HCT116 (cell line): ENCODE data around the gene LSM14A. TPM values are rescaled to one million over a fixed set of nuclear protein-coding genes. Genes with fewer than 3 reads are reported as not detected.

Experiments used
- ATAC-seq: fragments of 200-7000 bp; cut with Tn5 transposase; 2 replicates; pipeline ENCODE4 v1.9.1; 2020; ENCODE audit warnings: mild to moderate bottlenecking, moderate library complexity
- BruUV-seq: library from RNA; stranded (reverse); fragments of 400-500 nt; replicated peaks from 2 replicates; lab custom pipeline; 2021; lab: Mats Ljungman, UMichigan
- CTCF ChIA-PET: fragments of 300-600 bp; sonication (Branson Sonifier 250); formaldehyde crosslinking; loops from one replicate; lab custom pipeline; 2021; ENCODE audit warnings: antibody characterized with exemption; lab: Charles Lee
- POLR2A ChIA-PET: fragments of 300-600, 350-600 bp; sonication (Branson Sonifier 250); formaldehyde crosslinking; loops from one replicate; lab custom pipeline; 2021; ENCODE audit warnings: antibody characterized with exemption; lab: Charles Lee
- RAD21 ChIA-PET, 2 experiments: fragments of 300-600 bp; sonication (Branson Sonifier 250); formaldehyde crosslinking; loops; one replicate each; lab custom pipeline; 2023; ENCODE audit warnings: low total read pairs in 2 of 2; ENCODE audit not compliant: uncharacterized antibody in 2 of 2, unreplicated experiment in 2 of 2, low non-redundant PET in 1 of 2; lab: Charles Lee
- DNase-seq: peaks from one replicate; pipeline ENCODE4 v3.0.0-alpha.2; 2010; ENCODE audit warnings: low read depth, low spot score
- H2AFZ ChIP-seq: fragments of 200-600 bp; shearing (Covaris generic), sonication (generic); 2 replicates; pipeline ENCODE4 v1.6.1; 2017; ENCODE audit warnings: low read depth, mixed run types, mixed read lengths, antibody characterized with exemption, low read length; ENCODE audit not compliant: poor library complexity, severe bottlenecking
- H3K27ac ChIP-seq: 2 replicates; pipeline ENCODE4 v1.5.1; 2012; ENCODE audit warnings: low read depth, low read length
- H3K27me3 ChIP-seq: fragments of 200-600 bp; sonication (generic); 2 replicates; pipeline ENCODE4 v1.6.1; 2016; ENCODE audit warnings: mixed run types, low read length, mixed read lengths; ENCODE audit not compliant: insufficient read depth
- H3K36me3 ChIP-seq, 2 experiments: fragments of 200-500 bp in 1 of 2; fragments of 200-600 bp in 1 of 2; sonication (Bioruptor generic) in 1 of 2; sonication (generic) in 1 of 2; 2 replicates each; pipeline versions ENCODE4 v1.5.1 to v1.6.1; 2014 to 2016; ENCODE audit warnings: low read length in 2 of 2, inconsistent platforms in 1 of 2, mixed read lengths in 1 of 2, mixed run types in 1 of 2; ENCODE audit not compliant: insufficient read depth in 2 of 2, control insufficient read depth in 1 of 2
- H3K4me1 ChIP-seq, 2 experiments: fragments of 200-600 bp in 1 of 2; sonication (generic) in 1 of 2; 2 replicates each; pipeline versions ENCODE4 v1.5.1 to v1.6.1; 2012 to 2017; ENCODE audit warnings: low read length in 2 of 2, inconsistent platforms in 1 of 2, mild to moderate bottlenecking in 1 of 2, mixed read lengths in 1 of 2, mixed run types in 1 of 2, moderate library complexity in 1 of 2; ENCODE audit not compliant: insufficient read depth in 2 of 2, control insufficient read depth in 1 of 2
- H3K4me2 ChIP-seq: fragments of 200-600 bp; sonication (generic); 2 replicates; pipeline ENCODE4 v1.6.1; 2017; ENCODE audit warnings: mixed run types, low read length, mixed read lengths
- H3K4me3 ChIP-seq, 2 experiments: fragments of 200-600 bp in 1 of 2; sonication (generic) in 1 of 2; replicated peaks in 1 of 2; 2 replicates each; pipeline ENCODE4 v1.5.1; 2011 to 2016; ENCODE audit warnings: low read length in 2 of 2, control low read depth in 1 of 2, low read depth in 1 of 2, mild to moderate bottlenecking in 1 of 2, mixed read lengths in 1 of 2, mixed run types in 1 of 2
- H3K79me2 ChIP-seq: fragments of 200-600 bp; sonication (generic); 2 replicates; pipeline ENCODE4 v1.6.1; 2017; ENCODE audit warnings: mild to moderate bottlenecking, mixed run types, low read length, moderate library complexity, mixed read lengths; ENCODE audit not compliant: insufficient read depth
- H3K9ac ChIP-seq: fragments of 200-600 bp; sonication (generic); 2 replicates; pipeline ENCODE4 v1.6.1; 2016; ENCODE audit warnings: low read length, mixed read lengths
- H3K9me2 ChIP-seq: fragments of 200-600 bp; sonication (generic), shearing (Covaris generic); 2 replicates; pipeline ENCODE4 v1.6.1; 2017; ENCODE audit warnings: mixed run types, mild to moderate bottlenecking, moderate library complexity; ENCODE audit not compliant: insufficient read depth
- H3K9me3 ChIP-seq, 2 experiments: fragments of 200-500 bp in 1 of 2; fragments of 200-600 bp in 1 of 2; sonication (Bioruptor generic) in 1 of 2; sonication (generic) in 1 of 2; 2 replicates each; pipeline ENCODE4 v1.6.1; 2014 to 2017; ENCODE audit warnings: low read length in 2 of 2, mixed read lengths in 2 of 2, inconsistent platforms in 1 of 2, low read depth in 1 of 2, mild to moderate bottlenecking in 1 of 2, mixed run types in 1 of 2, moderate library complexity in 1 of 2; ENCODE audit not compliant: control insufficient read depth in 1 of 2, insufficient read depth in 1 of 2
- H4K20me1 ChIP-seq: fragments of 200-600 bp; sonication (generic), shearing (Covaris generic); 2 replicates; pipeline ENCODE4 v1.6.1; 2017; ENCODE audit warnings: mixed run types, mild to moderate bottlenecking, moderate library complexity; ENCODE audit not compliant: insufficient read depth
- CTCF ChIP-seq, 3 experiments: fragments of 200-600 bp in 1 of 3; sonication (generic) in 1 of 3; IDR thresholded peaks in 2 of 3; conservative IDR thresholded peaks in 1 of 3; 2 replicates each; pipeline ENCODE4 v1.5.1; 2012 to 2017; ENCODE audit warnings: low read depth in 2 of 3, low read length in 2 of 3, antibody characterized with exemption in 1 of 3, borderline replicate concordance in 1 of 3, control low read depth in 1 of 3, mild to moderate bottlenecking in 1 of 3, mixed read lengths in 1 of 3, mixed run types in 1 of 3, moderate library complexity in 1 of 3; ENCODE audit not compliant: insufficient read depth in 1 of 3
- EGR1 ChIP-seq: IDR thresholded peaks from 2 replicates; pipeline ENCODE4 v1.6.1; 2012; ENCODE audit warnings: low read depth
- ELF1 ChIP-seq: IDR thresholded peaks from 2 replicates; pipeline ENCODE4 v1.6.1; 2012; ENCODE audit warnings: low read depth, borderline replicate concordance
- EZH2phosphoT487 ChIP-seq: fragments of 200-600 bp; IDR thresholded peaks from 2 replicates; pipeline ENCODE4 v1.6.1; 2018; ENCODE audit warnings: antibody characterized with exemption, borderline replicate concordance
- FOSL1 ChIP-seq: IDR thresholded peaks from 2 replicates; pipeline ENCODE4 v1.6.1; 2012; ENCODE audit warnings: low read depth
- MAX ChIP-seq: IDR thresholded peaks from 2 replicates; pipeline ENCODE4 v1.6.1; 2012
- POLR2A ChIP-seq: IDR thresholded peaks from 2 replicates; pipeline ENCODE4 v1.7.0; 2011; ENCODE audit warnings: borderline replicate concordance; ENCODE audit not compliant: insufficient read depth, insufficient read length; ENCODE audit errors: extremely low read depth
- POLR2AphosphoS5 ChIP-seq: IDR thresholded peaks from 2 replicates; pipeline ENCODE4 v1.6.1; 2011; ENCODE audit warnings: mild to moderate bottlenecking, low read depth, low read length, moderate library complexity
- REST ChIP-seq: IDR thresholded peaks from 2 replicates; pipeline ENCODE4 v1.6.1; 2012; ENCODE audit warnings: low read depth
- SRF ChIP-seq: IDR thresholded peaks from 2 replicates; pipeline ENCODE4 v1.6.1; 2012; ENCODE audit warnings: low read depth
- ZNF274 ChIP-seq: fragments of 200-500 bp; sonication (Bioruptor generic); IDR thresholded peaks from 2 replicates; pipeline ENCODE4 v1.6.1; 2014; ENCODE audit warnings: mild to moderate bottlenecking, low read depth, low read length, inconsistent platforms
- intact Hi-C: fragments of 100-400 bp; cut with micrococcal nuclease; formaldehyde crosslinking; loops from 2 replicates; pipeline ENCODE4 v1.10.0; 2022
- total RNA-seq: library from RNA; stranded (reverse); gene quantifications from one replicate; pipeline ENCODE4 v1.2.1, GENCODE V29; 2021; ENCODE audit not compliant: unreplicated experiment

The LSM14A gene
- total RNA-seq, 1 experiment from 2014 or later = 120 TPM

- RAD21 ChIA-PET = no interaction called here
- H3K9me3 ChIP-seq = no peaks in the 10 kb centered on the region
- H3K9ac ChIP-seq = no peak overlapping the region
- H3K4me1 ChIP-seq = peaks cover 16 to 30% of the 10 kb centered on the region in 2 experiments
- no peak for ATAC-seq
- no peaks in the 10 kb centered on the region for H3K27me3 ChIP-seq
- H2AFZ ChIP-seq = no peak overlapping the region
- intact Hi-C loops = no loop called here
- H3K4me3 ChIP-seq = no peak overlapping the region
- CTCF ChIA-PET = interaction anchor here (1.4 kb wide), 1 partner anchor 10 kb away, joined by 7 read pairs; no protein-coding TSS in a partner anchor
- BruUV-seq = no TSS peak
- DNase-seq = no peak
- no peak for TF ChIP-seq POLR2AphosphoS5
- H4K20me1 ChIP-seq = 0 out of 2 replicates have a peak, but pooled peaks cover 2% of the 10 kb centered on the region
- no peak overlapping the region; the same call in 1 of the 2 replicates for H3K27ac ChIP-seq
- peaks cover 28 to 30% of the 10 kb centered on the region in 2 experiments for H3K36me3 ChIP-seq
- POLR2A ChIA-PET = no interaction called here
- H3K4me2 ChIP-seq = 0 out of 2 replicates have a peak overlapping the region, but pooled peaks have one; percentile 6
- peaks cover 7% of the 10 kb centered on the region for H3K79me2 ChIP-seq
- no peaks in the 10 kb centered on the region for H3K9me2 ChIP-seq
These were observed 59.1 kb downstream of the LSM14A start for GRCh38 chr19:34231439-34231838.

- Histone ChIP-seq H3K4me3 (peak overlapping the region in 1 of 2 experiments; percentile 0; a peak in 1 of 4 replicates), H3K9me3 (no peaks in the 10 kb centered on the region), H3K4me2 (peak overlapping the region; percentile 50), H3K79me2 (no peaks in the 10 kb centered on the region; the same call in 1 of the 2 replicates), H3K4me1 (peaks cover 16 to 30% of the 10 kb centered on the region in 2 experiments), H3K27me3 (no peaks in the 10 kb centered on the region), H4K20me1 (no peaks in the 10 kb centered on the region), H3K9me2 (no peaks in the 10 kb centered on the region), H3K9ac (peak overlapping the region; percentile 36), H3K36me3 (peaks cover 19 to 21% of the 10 kb centered on the region in 2 experiments; a peak in 3 of 4 replicates), H3K27ac (peak overlapping the region; percentile 36), H2AFZ (no peak overlapping the region)
- ChIA-PET POLR2A (interaction anchor here (1.1 kb wide), 1 partner anchor 10 kb away, joined by 3 read pairs; no protein-coding TSS in a partner anchor), RAD21 (interaction anchor here in 1 of 2 experiments (0.6 kb wide), 1 partner anchor 184 kb away, joined by 5 read pairs; no protein-coding TSS in a partner anchor), CTCF (interaction anchor here (1.4 kb wide), 1 partner anchor 8 kb away, joined by 7 read pairs; no protein-coding TSS in a partner anchor)
- BruUV-seq = TSS peak; percentile 3
- ATAC-seq (peak; percentile 87), DNase-seq (peak; percentile 57)
- intact Hi-C loops = no loop called here
- TF ChIP-seq EGR1 (no peak), EZH2phosphoT487 (no peak), CTCF (IDR thresholded peaks at IDR 0.05 in 2 of 3, conservative IDR thresholded peaks at IDR 0.05 in 1 of 3; ENCODE audit: borderline replicate concordance in 1 of 3, insufficient read depth in 1 of 3, low read depth in 2 of 3, low read length in 2 of 3) (no peak), REST (no peak), POLR2A (no peak), SRF (no peak), MAX (peak; percentile 45; the same call in 1 of the 2 replicates), FOSL1 (peak; percentile 70), POLR2AphosphoS5 (0 out of 2 replicates have a peak, but pooled peaks have one; percentile 13), ZNF274 (no peak), ELF1 (no peak)
These were observed 60.5 kb downstream of the LSM14A start for GRCh38 chr19:34232566-34233481.
